IPS DF 6.9 (cell line): ENCODE data around the gene SLC6A6.

Experiments used
- DNase-seq: peaks from one replicate; pipeline ENCODE4 v3.0.0-alpha.2; 2013; ENCODE audit warnings: low read depth, low spot score
- H3K27ac ChIP-seq: one replicate; pipeline ENCODE4 v1.5.1; 2013; ENCODE audit warnings: low read length, control low read depth
- H3K27me3 ChIP-seq: 2 replicates; pipeline ENCODE4 v1.6.1; 2013; ENCODE audit warnings: mild to moderate bottlenecking, low read length; ENCODE audit not compliant: control insufficient read depth, insufficient read depth
- H3K36me3 ChIP-seq: 2 replicates; pipeline ENCODE4 v1.6.1; 2013; ENCODE audit warnings: low read length; ENCODE audit not compliant: control insufficient read depth, insufficient read depth
- H3K4me1 ChIP-seq: 2 replicates; pipeline ENCODE4 v1.6.1; 2013; ENCODE audit warnings: low read length; ENCODE audit not compliant: control insufficient read depth, insufficient read depth
- H3K4me3 ChIP-seq: 2 replicates; pipeline ENCODE4 v1.5.1; 2013; ENCODE audit warnings: mild to moderate bottlenecking, low read length
- H3K9me3 ChIP-seq: 2 replicates; pipeline ENCODE4 v1.6.1; 2013; ENCODE audit warnings: low read length, inconsistent platforms; ENCODE audit not compliant: control insufficient read depth, insufficient read depth
- whole genome bisulfite sequencing: extraction: QIAGEN DNeasy Blood & Tissue Kit; methylation state at CpG from one replicate; pipeline ENCODE4 v1.1.7; 2013; ENCODE audit warnings: mixed read lengths, missing lambda C conversion rate; ENCODE audit not compliant: insufficient read length, insufficient coverage; 5-methylcytosine and 5-hydroxymethylcytosine counted together

Gene SLC6A6

DNA sequence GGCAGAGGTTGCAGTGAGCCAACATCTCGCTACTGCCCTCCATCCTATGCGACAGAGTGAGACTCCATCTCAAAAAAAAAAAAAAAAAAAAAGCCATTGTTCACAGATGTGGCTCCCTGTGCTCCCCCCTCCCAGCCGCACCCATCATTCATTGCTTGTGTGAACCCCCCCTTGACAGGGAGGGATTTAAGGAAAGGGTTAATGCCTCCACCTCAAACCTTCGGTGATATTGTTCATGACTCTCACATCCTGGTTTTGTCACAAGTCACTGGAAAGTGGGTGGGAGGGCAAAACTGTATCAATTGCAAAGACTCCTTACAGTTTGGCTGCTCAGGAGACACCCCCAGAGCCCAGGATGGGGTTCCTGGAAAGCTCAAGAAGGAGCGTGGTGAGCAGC is 7.7 kb downstream of the SLC6A6 start:
- no peak overlapping the region for H3K27ac ChIP-seq
- H3K4me3 ChIP-seq: no peak overlapping the region
- no CpG with 5 or more reads among the region's 5 CpGs for WGBS
- H3K27me3 ChIP-seq: no peaks in the 10 kb centered on the region
- no peak for DNase-seq
- peaks cover 20% of the 10 kb centered on the region for H3K4me1 ChIP-seq
- 0 out of 2 replicates have a peak, but pooled peaks cover 7% of the 10 kb centered on the region for H3K36me3 ChIP-seq
- H3K9me3 ChIP-seq: no peaks in the 10 kb centered on the region

DNA sequence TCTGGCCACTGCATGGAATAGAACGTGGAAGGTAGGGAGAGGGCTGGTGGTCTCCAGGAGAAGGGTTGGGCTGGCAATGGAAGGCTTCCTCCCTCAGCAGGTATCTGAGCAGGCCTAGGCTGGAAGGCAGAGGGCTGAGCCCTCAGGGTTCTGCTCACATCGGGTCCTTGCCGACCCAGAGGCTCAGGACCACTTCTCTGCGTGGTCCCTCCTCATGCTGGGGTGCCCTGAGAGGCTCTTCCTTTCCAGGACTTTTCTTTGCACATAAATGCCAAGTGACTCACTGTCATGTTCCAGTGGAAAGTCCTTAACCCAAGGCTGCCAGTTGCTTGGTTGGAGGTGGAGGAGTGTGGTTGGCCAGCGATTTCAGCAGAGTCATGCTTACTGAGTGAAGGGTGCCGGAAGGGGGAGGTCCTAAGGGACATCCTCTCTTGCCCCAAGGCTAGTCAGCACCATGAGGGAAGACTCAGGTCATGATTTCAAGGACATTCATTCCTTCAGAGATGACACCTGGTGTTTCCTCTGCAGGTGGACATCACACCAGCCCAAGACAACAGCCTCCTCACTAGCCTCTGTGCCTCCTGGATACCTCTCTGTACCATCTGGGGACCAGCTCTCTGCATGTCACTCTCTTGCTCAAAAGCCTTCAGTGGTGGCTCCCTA is 8.2 kb downstream of the SLC6A6 start:
- 0 out of 2 replicates have a peak, but pooled peaks cover 7% of the 10 kb centered on the region for H3K36me3 ChIP-seq
- H3K9me3 ChIP-seq: no peaks in the 10 kb centered on the region
- no peaks in the 10 kb centered on the region for H3K27me3 ChIP-seq
- H3K4me3 ChIP-seq: no peak overlapping the region
- no peak overlapping the region for H3K27ac ChIP-seq
- no peak for DNase-seq
- WGBS: no CpG with 5 or more reads among the region's 6 CpGs
- peaks cover 19% of the 10 kb centered on the region for H3K4me1 ChIP-seq

GRCh38 chr3:14411166-14411526 is 8.7 kb downstream of the SLC6A6 start:
- Histone ChIP-seq H3K27me3 (no peaks in the 10 kb centered on the region), H3K4me3 (no peak overlapping the region), H3K4me1 (peaks cover 17% of the 10 kb centered on the region), H3K27ac (no peak overlapping the region), H3K9me3 (no peaks in the 10 kb centered on the region), H3K36me3 (peaks cover 9% of the 10 kb centered on the region; the same call in 1 of the 2 replicates)
- no CpG with 5 or more reads among the region's 9 CpGs for WGBS
- no peak for DNase-seq

DNA sequence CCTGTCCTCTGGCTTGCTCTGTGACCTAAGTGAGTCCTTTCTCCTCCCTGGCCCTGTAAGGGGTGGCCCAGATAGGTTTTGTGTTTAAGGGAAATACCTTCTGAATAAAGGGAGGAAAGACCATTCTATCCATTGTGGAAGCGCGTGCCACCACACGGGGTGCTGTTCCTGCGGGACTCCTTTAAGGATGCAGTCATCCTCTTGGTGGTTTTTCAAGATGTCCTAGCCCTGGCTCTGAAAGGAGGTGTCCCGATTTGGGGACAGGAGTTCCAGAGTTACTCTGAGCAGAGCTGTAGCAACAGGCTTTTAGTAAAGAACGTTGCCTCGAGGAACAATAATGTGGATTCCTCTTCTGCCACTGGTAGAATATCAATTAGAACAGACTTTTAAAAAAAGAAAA is 9.6 kb downstream of the SLC6A6 start:
- Histone ChIP-seq H3K27ac (no peak overlapping the region), H3K4me1 (peaks cover 17% of the 10 kb centered on the region)

DNA sequence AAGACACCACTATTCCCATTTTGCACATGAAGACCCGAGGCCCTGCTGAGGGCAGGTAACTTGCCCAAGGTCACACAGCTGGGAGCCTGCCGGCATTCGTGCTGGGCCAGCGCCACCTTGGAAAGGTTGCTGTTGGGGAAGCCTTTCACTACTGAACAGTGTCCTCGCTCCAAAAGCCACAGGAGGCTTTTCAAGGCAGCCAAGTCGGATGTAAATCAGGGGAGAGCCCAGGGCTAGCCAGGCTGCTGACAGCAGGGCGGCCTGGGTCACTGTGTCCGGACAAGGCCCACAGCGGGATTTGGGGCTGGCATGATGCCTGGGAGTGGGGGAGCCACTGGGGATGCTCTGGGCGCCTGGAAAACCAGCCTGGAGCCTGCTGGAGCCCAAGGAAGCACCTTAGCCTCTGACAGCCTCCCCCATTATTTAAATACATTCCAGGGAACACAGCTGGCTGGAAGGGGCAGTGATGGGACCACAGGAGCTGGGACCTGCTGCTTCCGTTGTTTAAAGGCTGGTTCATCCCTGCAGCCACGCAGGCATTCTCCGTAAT is 10.5 kb downstream of the SLC6A6 start:
- no CpG with 5 or more reads among the region's 13 CpGs for WGBS
- no peak overlapping the region for H3K27ac ChIP-seq
- no peaks in the 10 kb centered on the region for H3K27me3 ChIP-seq
- no peak for DNase-seq
- no peaks in the 10 kb centered on the region for H3K9me3 ChIP-seq
- no peak overlapping the region for H3K4me3 ChIP-seq
- H3K36me3 ChIP-seq: peaks cover 16% of the 10 kb centered on the region; the same call in 1 of the 2 replicates
- H3K4me1 ChIP-seq: peaks cover 17% of the 10 kb centered on the region

More for the DNA sequence above, 9.6 kb downstream of the SLC6A6 start:
- no CpG with 5 or more reads among the region's 7 CpGs for WGBS
- no peaks in the 10 kb centered on the region for H3K27me3 ChIP-seq
- H3K36me3 ChIP-seq: peaks cover 16% of the 10 kb centered on the region; the same call in 1 of the 2 replicates
- H3K9me3 ChIP-seq: no peaks in the 10 kb centered on the region
- H3K4me3 ChIP-seq: no peak overlapping the region
- DNase-seq: no peak

DNA sequence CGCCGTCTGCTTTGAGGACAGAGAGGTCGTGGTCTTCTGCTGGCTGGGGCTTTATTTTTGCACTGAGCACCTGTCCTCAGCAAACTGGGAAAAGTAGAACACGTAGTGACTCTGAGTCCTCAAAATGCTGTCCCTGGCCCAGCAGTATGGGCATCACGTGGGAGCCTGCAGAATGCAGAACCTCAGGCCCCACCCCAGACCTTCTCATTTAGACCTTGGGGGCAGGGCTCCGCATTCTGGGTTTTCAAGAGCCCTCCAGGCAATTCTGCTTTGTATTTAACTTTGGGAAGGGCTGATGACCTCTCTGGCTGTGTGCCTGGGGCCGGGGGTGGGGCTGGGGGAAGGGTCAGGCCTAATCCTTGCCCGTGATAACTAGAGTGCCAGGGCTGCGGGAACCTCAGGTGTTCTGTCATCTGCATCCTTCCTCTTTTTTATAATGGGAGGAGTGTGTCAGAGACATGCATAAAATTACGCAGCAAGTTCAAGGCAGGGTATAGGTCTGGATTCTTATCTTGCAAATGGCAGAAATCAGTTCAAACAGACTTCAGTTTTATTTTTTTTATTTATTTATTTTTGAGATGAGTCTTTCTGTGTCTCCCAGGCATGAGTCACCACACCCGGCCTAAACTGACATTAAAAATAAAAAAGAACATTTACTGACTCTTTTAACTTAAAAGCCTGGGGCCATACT is 11.1 kb downstream of the SLC6A6 start:
- H3K4me3 ChIP-seq: no peak overlapping the region
- no peak overlapping the region for H3K27ac ChIP-seq
- DNase-seq: no peak
- H3K4me1 ChIP-seq: peaks cover 18% of the 10 kb centered on the region
- no peaks in the 10 kb centered on the region for H3K27me3 ChIP-seq
- no CpG with 5 or more reads among the region's 11 CpGs for WGBS
- peaks cover 20% of the 10 kb centered on the region for H3K36me3 ChIP-seq
- H3K9me3 ChIP-seq: no peaks in the 10 kb centered on the region

DNA sequence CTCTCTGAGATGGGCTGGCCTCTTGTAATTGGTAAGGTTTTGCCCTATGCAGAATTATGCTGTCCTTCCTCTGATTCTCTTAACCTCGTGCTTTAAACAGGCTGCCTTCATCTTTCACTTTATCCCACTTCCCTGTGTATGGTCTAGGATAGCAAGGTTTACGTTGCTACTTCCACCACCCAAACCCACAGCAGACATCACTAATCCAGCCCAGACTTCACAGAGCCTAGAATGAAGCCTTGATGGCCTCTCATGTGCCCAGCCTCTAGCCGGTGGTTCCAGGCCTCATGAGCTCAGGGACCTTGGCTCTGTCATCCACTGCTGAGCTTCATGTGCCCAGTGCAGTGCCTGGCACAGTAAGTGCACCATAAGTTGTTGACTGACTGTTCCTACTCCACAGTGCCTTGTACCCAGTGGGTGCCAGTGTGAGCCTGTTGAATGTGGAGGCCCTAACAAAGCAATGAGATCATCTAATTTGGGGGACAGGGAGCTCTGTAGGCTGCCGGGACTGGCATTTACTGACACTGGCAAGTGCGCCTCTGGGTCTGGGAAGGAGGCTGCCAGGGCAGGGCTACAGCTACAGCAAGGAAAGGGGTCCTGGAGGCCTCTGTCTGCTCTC is 12.5 kb downstream of the SLC6A6 start:
- no CpG with 5 or more reads among the region's 5 CpGs for WGBS
- no peak overlapping the region for H3K4me3 ChIP-seq
- peaks cover 17% of the 10 kb centered on the region for H3K4me1 ChIP-seq
- H3K36me3 ChIP-seq: peaks cover 20% of the 10 kb centered on the region
- H3K27me3 ChIP-seq: no peaks in the 10 kb centered on the region
- H3K27ac ChIP-seq: no peak overlapping the region
- no peaks in the 10 kb centered on the region for H3K9me3 ChIP-seq
- no peak for DNase-seq

DNA sequence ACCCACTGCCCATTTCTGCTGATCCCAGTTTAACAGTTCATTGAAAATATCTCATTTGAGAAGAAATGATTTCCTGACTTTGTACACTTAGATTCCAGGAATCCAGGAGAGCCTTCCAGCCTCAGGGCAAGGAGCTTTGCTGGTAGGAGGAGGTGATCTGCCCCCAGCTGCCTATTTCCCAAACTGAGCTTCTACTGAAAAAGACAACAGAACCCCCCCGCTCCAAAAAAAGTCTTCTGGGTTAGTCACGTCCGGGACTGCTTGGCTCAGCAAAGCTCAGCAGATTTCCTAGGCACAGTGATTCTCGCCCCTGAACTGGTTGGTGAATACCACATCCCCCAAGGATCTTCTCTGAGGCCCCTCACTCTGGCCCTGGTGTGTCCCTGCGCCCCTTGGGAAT is 13.1 kb downstream of the SLC6A6 start:
- Histone ChIP-seq H3K4me3 (no peak overlapping the region), H3K27ac (no peak overlapping the region), H3K9me3 (no peaks in the 10 kb centered on the region), H3K4me1 (peaks cover 16% of the 10 kb centered on the region), H3K27me3 (no peaks in the 10 kb centered on the region), H3K36me3 (peaks cover 16% of the 10 kb centered on the region)
- no CpG with 5 or more reads among the region's 5 CpGs for WGBS
- DNase-seq: no peak

DNA sequence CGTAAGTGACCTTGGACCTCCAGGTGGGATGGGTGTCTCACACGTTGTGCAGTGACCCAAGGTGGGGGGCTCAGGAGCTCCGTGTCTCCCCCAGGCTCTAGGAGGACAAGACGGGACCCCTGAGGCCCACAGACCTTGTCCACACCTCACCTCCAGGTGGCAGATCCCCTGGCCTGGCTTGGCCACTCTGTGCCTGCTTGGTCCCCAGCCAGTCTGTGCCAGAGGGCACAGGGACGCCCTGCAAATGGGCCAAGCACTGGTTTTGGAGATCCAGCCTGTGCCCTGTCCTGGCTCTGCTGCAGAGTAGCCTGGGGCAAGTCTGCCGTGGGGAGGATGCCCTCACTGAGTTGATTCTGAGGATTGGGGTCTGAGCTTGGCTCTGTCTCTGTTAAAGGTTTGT is 14.0 kb downstream of the SLC6A6 start:
- Histone ChIP-seq H3K4me3 (no peak overlapping the region), H3K27me3 (no peaks in the 10 kb centered on the region), H3K4me1 (peaks cover 14% of the 10 kb centered on the region), H3K9me3 (no peaks in the 10 kb centered on the region), H3K27ac (no peak overlapping the region), H3K36me3 (peaks cover 13% of the 10 kb centered on the region)
- no peak for DNase-seq
- WGBS: no CpG with 5 or more reads among the region's 6 CpGs

DNA sequence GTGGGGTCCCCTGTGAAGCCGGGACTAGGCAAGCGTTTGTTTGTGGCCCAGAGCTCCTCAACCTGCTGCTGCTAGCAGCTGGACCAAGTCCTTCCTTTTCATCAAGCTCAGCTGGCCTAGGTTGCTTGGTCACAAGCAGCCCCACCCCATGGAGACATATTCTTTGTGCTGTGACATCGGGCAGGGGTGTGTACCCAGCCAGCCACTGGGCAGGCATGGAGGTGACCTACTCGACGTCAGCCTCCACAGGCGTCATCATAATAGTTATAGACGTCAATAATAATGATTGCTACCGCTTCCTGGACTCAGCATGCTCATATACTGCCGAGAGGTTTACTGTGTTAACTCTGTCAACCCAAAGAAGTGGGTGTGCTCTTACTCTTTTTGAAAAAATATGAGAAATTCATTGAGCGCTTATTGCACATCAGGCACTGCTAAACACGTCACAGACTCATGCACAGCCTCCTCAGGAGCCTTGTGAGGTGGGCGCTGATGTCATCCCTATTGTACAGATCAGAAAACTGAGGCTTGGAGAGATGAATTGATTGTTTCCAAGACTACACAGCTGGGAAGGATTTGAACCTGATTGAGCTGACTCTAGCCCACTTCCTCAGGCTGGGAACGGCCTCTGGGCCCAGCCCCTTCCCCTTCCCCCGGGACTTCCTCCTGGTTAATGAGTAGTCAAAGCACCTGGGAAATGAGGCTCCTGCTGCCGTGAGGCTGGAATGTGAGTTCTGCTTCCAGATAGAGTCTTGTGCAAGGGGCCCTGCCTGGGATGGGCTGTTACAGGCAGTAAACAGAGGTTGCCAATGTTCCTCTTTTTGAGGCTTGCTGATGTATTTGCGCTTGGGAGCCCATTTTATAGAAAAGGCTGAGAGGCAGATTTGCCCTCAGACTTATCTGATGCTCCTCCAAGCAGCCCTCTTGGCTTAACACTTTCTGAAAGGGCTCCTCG is 16.2 kb downstream of the SLC6A6 start:
- Histone ChIP-seq H3K36me3 (peaks cover 13% of the 10 kb centered on the region), H3K27ac (no peak overlapping the region), H3K27me3 (no peaks in the 10 kb centered on the region), H3K4me3 (no peak overlapping the region), H3K9me3 (no peaks in the 10 kb centered on the region), H3K4me1 (peaks cover 16% of the 10 kb centered on the region)
- no CpG with 5 or more reads among the region's 17 CpGs for WGBS
- no peak for DNase-seq
